ENCODE results near the gene PRLH.

DNA sequence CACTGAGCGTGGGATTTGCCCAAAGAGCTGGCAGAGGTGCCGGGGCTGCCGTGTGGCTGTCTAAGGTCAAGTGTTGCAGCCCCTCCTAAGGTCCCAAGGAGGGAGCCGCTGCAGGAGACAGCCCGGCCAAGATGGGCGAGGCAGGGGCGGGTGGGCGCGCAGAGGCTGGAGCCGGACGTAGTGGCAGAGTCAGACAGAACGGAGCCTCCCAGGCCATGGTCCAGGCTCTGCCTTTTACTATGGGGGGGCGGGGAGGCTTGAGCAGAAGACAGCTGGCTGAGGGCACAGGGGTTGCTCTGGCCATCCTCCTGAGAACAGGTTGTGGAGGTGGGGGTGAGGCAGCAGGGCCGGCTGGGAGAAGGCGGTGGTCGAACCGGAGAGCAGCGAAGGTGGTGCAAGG is 27.5 kb upstream of the PRLH start:
- TF ChIP-seq YY1 (IDR thresholded peaks at IDR 0.05; ENCODE audit: insufficient read depth, insufficient read length) (no peak), ZNF274 (IDR thresholded peaks at IDR 0.05; ENCODE audit: low read depth, low read length) (no peak), SUZ12 (IDR thresholded peaks at IDR 0.05; ENCODE audit: extremely low read depth, insufficient read depth, insufficient read length) (no peak)

Data from NT2/D1 (cell line).